ENCODE measurements around the gene ZNF619. TPM values are rescaled to one million over a fixed set of nuclear protein-coding genes. Genes with fewer than 3 reads are reported as not detected.
"Not testable (repeated sequence)": the region's sequence is repeated elsewhere in the genome, so short reads cannot be mapped to it uniquely, and the experiment has no call there.

Gene ZNF619
- 5.9 TPM for total RNA-seq

- peak; percentile 40 for DNase-seq
Measured at GRCh38 chr3:40476478-40477470, at the start of gene ZNF619. TSS of gene ZNF619 (plus strand) at chr3:40477122. CDS start at chr3:40477980, 858 bp downstream.

- DNase-seq, result no peak
Measured at GRCh38 chr3:40432793-40433192, 44.1 kb upstream of the ZNF619 start.

GRCh38 chr3:40437889-40438288 lies 39.0 kb upstream of the ZNF619 start:
- DNase-seq, result no peak

GRCh38 chr3:40445062-40445461 lies 31.9 kb upstream of the ZNF619 start:
- no peak for DNase-seq

GRCh38 chr3:40445880-40446279 lies 31.0 kb upstream of the ZNF619 start:
- DNase-seq, result no peak

GRCh38 chr3:40450438-40450837 lies 26.5 kb upstream of the ZNF619 start:
- DNase-seq, result no peak

GRCh38 chr3:40451551-40451950 lies 25.4 kb upstream of the ZNF619 start:
- no peak for DNase-seq

- no peak for DNase-seq
Measured at GRCh38 chr3:40452057-40452456, 24.9 kb upstream of the ZNF619 start.

- DNase-seq, result no peak
Measured at GRCh38 chr3:40452562-40452875, 24.4 kb upstream of the ZNF619 start.

- peak; percentile 97 for DNase-seq
Measured at GRCh38 chr3:40452876-40453730, 23.8 kb upstream of the ZNF619 start.

GRCh38 chr3:40453933-40454332 lies 23.0 kb upstream of the ZNF619 start:
- no peak for DNase-seq

- no peak for DNase-seq
Measured at GRCh38 chr3:40455328-40455727, 21.6 kb upstream of the ZNF619 start.

- DNase-seq, result no peak
Measured at GRCh38 chr3:40456279-40456939, 20.5 kb upstream of the ZNF619 start.

GRCh38 chr3:40456940-40457823 lies 19.7 kb upstream of the ZNF619 start, which contains the start of gene RPL14:
TSS of gene RPL14 (plus strand) at chr3:40457339. CDS start at chr3:40457472, 133 bp downstream.
- peak; percentile 88 for DNase-seq

GRCh38 chr3:40458473-40458872 lies 18.4 kb upstream of the ZNF619 start:
- no peak for DNase-seq

GRCh38 chr3:40460481-40460880 lies 16.4 kb upstream of the ZNF619 start:
- not testable (repeated sequence) for DNase-seq

- DNase-seq, result no peak
Measured at GRCh38 chr3:40461161-40461560, 15.8 kb upstream of the ZNF619 start.

- DNase-seq, result not testable (repeated sequence)
Measured at GRCh38 chr3:40462838-40463237, 14.1 kb upstream of the ZNF619 start.

GRCh38 chr3:40463579-40463978 lies 13.3 kb upstream of the ZNF619 start:
- DNase-seq, result no peak

GRCh38 chr3:40464339-40465110 lies 12.4 kb upstream of the ZNF619 start:
- DNase-seq, result no peak

GRCh38 chr3:40465111-40465407 lies 11.9 kb upstream of the ZNF619 start:
- no peak for DNase-seq
